Rectal smooth muscle tissue (tissue), 1 donor: ENCODE measurements around the gene DNAJC13.

Source experiments
- H3K27ac ChIP-seq: one replicate; pipeline ENCODE4 v1.7.0; 2013; ENCODE audit warnings: low read depth, low read length, inconsistent platforms
- H3K27me3 ChIP-seq: one replicate; pipeline ENCODE4 v1.7.0; 2013; ENCODE audit warnings: low read length; ENCODE audit not compliant: control insufficient read depth, insufficient read depth
- H3K36me3 ChIP-seq: one replicate; pipeline ENCODE4 v1.7.0; 2013; ENCODE audit warnings: low read length; ENCODE audit not compliant: control insufficient read depth, insufficient read depth
- H3K4me1 ChIP-seq: one replicate; pipeline ENCODE4 v1.7.0; 2013; ENCODE audit warnings: low read length; ENCODE audit not compliant: control insufficient read depth, insufficient read depth
- H3K4me3 ChIP-seq: one replicate; pipeline ENCODE4 v1.7.0; 2013; ENCODE audit warnings: low read length
- H3K9ac ChIP-seq: one replicate; pipeline ENCODE4 v1.7.0; 2013; ENCODE audit warnings: low read length

The DNAJC13 gene

GRCh38 chr3:132416161-132416560 is 1.1 kb upstream of the DNAJC13 start:
- Histone ChIP-seq H3K4me3 (no peak overlapping the region), H3K9ac (no peak overlapping the region), H3K4me1 (no peaks in the 10 kb centered on the region), H3K27ac (no peak overlapping the region), H3K36me3 (no peaks in the 10 kb centered on the region), H3K27me3 (no peaks in the 10 kb centered on the region)

- Histone ChIP-seq H3K36me3 (no peaks in the 10 kb centered on the region), H3K27ac (peak overlapping the region; percentile 82), H3K27me3 (no peaks in the 10 kb centered on the region), H3K4me3 (peak overlapping the region; percentile 92), H3K9ac (peak overlapping the region; percentile 89), H3K4me1 (no peaks in the 10 kb centered on the region)
Observed at GRCh38 chr3:132417695-132418411, 551 bp downstream of the DNAJC13 start.

DNA sequence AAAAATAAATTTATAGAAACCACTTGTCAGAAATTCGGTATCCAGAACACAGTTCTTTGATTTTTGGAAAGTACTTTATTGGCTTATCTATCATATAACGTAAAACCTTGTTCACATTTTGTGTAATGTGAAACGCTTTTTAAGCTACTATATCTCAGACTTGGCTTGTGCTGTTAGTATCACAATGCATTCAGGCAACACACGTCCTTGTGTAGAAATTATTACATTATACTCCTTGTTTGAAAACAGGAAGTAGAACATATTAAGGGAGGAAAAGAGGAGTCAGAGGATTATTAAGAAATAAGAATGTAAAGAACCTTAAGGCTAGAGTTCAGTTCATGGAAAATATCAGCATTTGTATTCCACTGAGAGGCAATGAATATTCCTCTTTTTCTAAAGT is 1.6 kb downstream of the DNAJC13 start:
- no peaks in the 10 kb centered on the region for H3K36me3 ChIP-seq
- H3K27ac ChIP-seq, result no peak overlapping the region
- H3K4me1 ChIP-seq, result no peaks in the 10 kb centered on the region
- H3K4me3 ChIP-seq, result no peak overlapping the region
- no peaks in the 10 kb centered on the region for H3K27me3 ChIP-seq
- H3K9ac ChIP-seq, result no peak overlapping the region

DNA sequence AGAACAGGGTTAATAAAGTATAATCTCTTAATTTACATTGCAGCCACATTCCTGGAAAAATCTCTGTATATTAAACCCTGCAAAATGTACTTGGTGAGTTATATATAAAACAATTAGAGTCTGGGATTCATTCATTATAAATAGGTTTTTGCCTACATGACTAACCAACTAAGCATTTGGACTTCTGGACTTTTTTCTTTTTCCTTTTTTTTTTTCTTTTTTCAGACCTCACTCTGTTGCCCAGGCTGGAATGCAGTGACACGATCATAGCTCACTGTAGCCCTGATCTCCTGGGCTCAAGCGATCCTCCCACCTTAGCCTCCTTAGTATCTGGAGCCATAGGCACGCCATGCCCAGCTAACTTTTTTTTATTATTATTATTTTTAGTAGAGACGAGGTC is 4.5 kb downstream of the DNAJC13 start:
- H3K27ac ChIP-seq, result no peak overlapping the region
- no peaks in the 10 kb centered on the region for H3K27me3 ChIP-seq
- no peaks in the 10 kb centered on the region for H3K36me3 ChIP-seq
- H3K4me1 ChIP-seq, result no peaks in the 10 kb centered on the region
- H3K4me3 ChIP-seq, result no peak overlapping the region
- no peak overlapping the region for H3K9ac ChIP-seq

DNA sequence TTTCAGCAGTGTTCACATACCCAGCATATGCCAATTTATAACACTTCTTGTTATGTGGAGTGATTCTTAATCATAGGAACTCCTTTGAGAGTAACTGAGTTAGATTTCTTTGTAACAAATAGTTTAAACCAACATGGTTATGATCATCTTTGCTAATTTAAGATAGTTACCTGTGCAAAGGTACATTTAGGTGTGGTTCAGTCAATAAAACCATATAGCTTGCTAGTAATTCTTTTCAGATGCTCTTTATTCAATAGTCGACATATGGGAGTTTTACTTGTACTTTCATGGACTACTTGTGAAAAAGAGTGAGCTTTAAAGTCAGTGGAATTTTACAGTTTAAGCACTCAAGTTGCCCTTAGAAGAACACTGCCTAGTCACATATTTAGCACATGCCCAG is 5.2 kb downstream of the DNAJC13 start:
- no peak overlapping the region for H3K27ac ChIP-seq
- no peaks in the 10 kb centered on the region for H3K36me3 ChIP-seq
- H3K9ac ChIP-seq, result no peak overlapping the region
- H3K4me1 ChIP-seq, result no peaks in the 10 kb centered on the region
- no peak overlapping the region for H3K4me3 ChIP-seq
- no peaks in the 10 kb centered on the region for H3K27me3 ChIP-seq

DNA sequence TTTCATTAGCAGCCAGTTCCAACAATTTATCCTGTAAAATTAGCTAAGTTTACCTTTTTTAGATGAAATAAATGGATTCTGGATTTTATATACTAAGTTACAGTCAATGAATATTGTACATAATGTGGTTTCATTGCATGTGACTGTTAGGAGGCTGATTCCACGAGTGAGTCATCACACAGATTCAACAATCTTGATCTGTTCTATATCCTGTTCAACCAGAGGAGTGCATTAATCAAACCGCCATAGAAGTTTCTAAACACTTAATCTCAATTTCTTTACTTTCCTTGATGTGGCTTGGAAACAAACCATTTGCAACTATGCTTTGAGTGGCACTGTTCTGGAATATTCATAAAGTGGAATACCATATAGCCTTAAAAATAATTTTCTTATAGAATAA is 15.3 kb downstream of the DNAJC13 start:
- no peaks in the 10 kb centered on the region for H3K36me3 ChIP-seq
- H3K4me1 ChIP-seq, result no peaks in the 10 kb centered on the region
- no peak overlapping the region for H3K4me3 ChIP-seq
- no peak overlapping the region for H3K9ac ChIP-seq
- H3K27ac ChIP-seq, result no peak overlapping the region
- H3K27me3 ChIP-seq, result no peaks in the 10 kb centered on the region

DNA sequence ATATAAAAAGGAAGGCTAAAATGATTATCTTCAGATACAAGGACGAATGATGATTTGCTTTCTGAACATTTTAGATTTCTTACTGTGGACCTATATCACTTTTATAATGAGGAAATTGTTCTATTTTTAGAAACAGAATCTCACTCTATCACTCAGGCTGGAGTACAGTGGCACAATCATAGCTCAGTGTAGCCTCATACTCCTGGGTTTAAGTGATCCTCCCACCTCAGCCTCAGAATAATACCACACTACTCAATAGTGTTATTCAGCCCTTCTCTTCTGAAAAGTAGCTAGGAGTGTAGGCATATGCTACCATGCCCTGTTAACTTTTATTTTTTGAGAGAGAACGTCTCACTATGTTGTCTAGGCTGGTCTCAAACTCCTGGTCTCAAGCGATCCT is 15.8 kb downstream of the DNAJC13 start:
- Histone ChIP-seq H3K4me1 (no peaks in the 10 kb centered on the region), H3K36me3 (no peaks in the 10 kb centered on the region), H3K9ac (no peak overlapping the region), H3K27ac (no peak overlapping the region), H3K4me3 (no peak overlapping the region), H3K27me3 (no peaks in the 10 kb centered on the region)

GRCh38 chr3:132435224-132435910 is 18.1 kb downstream of the DNAJC13 start:
- H3K9ac ChIP-seq, result no peak overlapping the region
- H3K27ac ChIP-seq, result no peak overlapping the region
- no peaks in the 10 kb centered on the region for H3K36me3 ChIP-seq
- no peak overlapping the region for H3K4me3 ChIP-seq
- no peaks in the 10 kb centered on the region for H3K27me3 ChIP-seq
- no peaks in the 10 kb centered on the region for H3K4me1 ChIP-seq

DNA sequence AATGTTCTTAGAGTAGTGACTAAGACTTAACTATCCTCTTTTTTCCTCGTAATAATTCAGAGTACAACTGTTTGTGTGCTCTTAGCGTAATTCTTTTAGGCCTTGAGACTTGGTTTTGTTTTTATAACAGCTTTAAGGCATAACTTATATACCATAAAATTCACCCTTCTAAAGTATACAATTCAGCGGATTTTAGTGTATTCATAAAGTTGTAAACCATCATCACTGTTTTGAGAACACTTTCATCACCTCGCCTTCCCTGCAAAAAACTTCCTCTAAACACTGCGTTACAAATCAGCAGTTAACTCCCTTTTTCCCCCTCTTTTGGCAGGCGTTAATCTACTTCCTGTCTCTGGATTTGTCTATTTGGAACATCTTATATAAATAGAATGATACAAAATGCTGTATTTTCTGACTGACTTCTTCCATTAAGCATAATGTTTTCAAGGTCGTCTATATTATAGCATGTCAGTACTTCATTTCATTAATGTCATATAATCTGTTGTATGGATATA is 18.7 kb downstream of the DNAJC13 start:
- H3K36me3 ChIP-seq, result no peaks in the 10 kb centered on the region
- H3K4me3 ChIP-seq, result no peak overlapping the region
- no peak overlapping the region for H3K27ac ChIP-seq
- no peaks in the 10 kb centered on the region for H3K4me1 ChIP-seq
- no peak overlapping the region for H3K9ac ChIP-seq
- no peaks in the 10 kb centered on the region for H3K27me3 ChIP-seq

DNA sequence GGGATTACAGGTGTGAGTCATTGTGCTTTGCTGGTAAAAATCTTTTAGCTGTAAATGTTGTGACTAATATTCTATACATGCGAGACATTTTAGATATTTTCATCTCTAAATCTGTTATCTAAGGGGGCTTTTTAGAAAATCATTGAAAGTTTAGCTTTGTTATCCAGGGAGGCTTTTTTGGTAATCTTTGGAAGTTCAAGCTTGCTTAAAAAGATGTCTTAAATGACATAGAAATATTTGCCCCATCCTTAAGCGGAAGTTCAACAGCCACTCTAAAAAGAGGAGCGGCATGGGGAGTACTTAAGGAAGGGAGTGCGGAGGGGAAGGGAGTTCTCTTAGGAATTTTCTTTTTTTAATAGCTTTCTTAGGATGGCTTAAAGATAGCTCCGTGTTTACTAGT is 26.1 kb downstream of the DNAJC13 start:
- H3K4me3 ChIP-seq, result no peak overlapping the region
- H3K27ac ChIP-seq, result no peak overlapping the region
- no peaks in the 10 kb centered on the region for H3K27me3 ChIP-seq
- H3K9ac ChIP-seq, result no peak overlapping the region
- H3K36me3 ChIP-seq, result no peaks in the 10 kb centered on the region
- peaks cover 12% of the 10 kb centered on the region for H3K4me1 ChIP-seq

DNA sequence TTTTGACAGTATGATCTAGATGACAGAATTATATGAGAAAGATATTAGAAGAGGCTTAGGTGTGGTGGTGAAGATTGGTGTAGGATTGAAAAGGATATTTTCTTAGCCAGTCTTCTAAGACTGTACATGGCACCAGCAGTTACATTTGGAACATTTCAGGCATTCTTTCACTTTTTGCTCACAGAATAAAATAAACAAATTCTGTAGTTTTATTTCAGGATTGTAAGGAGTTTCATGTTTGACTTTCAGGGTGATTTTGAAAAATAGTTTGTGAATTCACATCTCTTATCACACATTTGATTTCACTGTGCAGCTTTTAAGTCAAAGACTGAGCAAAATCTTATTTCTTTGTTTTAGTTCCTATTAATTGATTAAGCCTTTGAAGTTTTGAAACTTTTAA is 27.1 kb downstream of the DNAJC13 start:
- no peaks in the 10 kb centered on the region for H3K27me3 ChIP-seq
- no peak overlapping the region for H3K27ac ChIP-seq
- no peaks in the 10 kb centered on the region for H3K36me3 ChIP-seq
- H3K4me3 ChIP-seq, result no peak overlapping the region
- H3K4me1 ChIP-seq, result peaks cover 18% of the 10 kb centered on the region
- no peak overlapping the region for H3K9ac ChIP-seq

- H3K9ac ChIP-seq, result no peak overlapping the region
- H3K36me3 ChIP-seq, result no peaks in the 10 kb centered on the region
- no peak overlapping the region for H3K4me3 ChIP-seq
- H3K27me3 ChIP-seq, result no peaks in the 10 kb centered on the region
- no peak overlapping the region for H3K27ac ChIP-seq
- H3K4me1 ChIP-seq, result peaks cover 19% of the 10 kb centered on the region
Observed at GRCh38 chr3:132445817-132446216, 28.5 kb downstream of the DNAJC13 start.
